GM18499 (cell line): ENCODE data around the gene GCA.

Source experiments
- ATAC-seq: cut with Tn5 transposase; IDR thresholded peaks from one replicate; pipeline ENCODE4 v1.9.1; 2021; ENCODE audit warnings: moderate number of reproducible peaks; ENCODE audit not compliant: insufficient read depth, unreplicated experiment

The GCA gene

GRCh38 chr2:162343824-162344616, at the start of gene GCA:
TSS of gene GCA (plus strand) at chr2:162344132. CDS start at chr2:162344249, 117 bp downstream.
- peak; percentile 96 for ATAC-seq

- no peak for ATAC-seq
Measured at GRCh38 chr2:162295009-162295408, 48.9 kb upstream of the GCA start.

GRCh38 chr2:162297925-162298552, 45.9 kb upstream of the GCA start:
- ATAC-seq = peak; percentile 36

- ATAC-seq = no peak
Measured at GRCh38 chr2:162298669-162299335, 45.1 kb upstream of the GCA start.

GRCh38 chr2:162300266-162300665, 43.7 kb upstream of the GCA start:
- no peak for ATAC-seq

- ATAC-seq = peak; percentile 69
Measured at GRCh38 chr2:162301151-162301804, 42.7 kb upstream of the GCA start.

GRCh38 chr2:162301877-162302276, 42.1 kb upstream of the GCA start:
- ATAC-seq = no peak

- ATAC-seq = no peak
Measured at GRCh38 chr2:162305901-162306300, 38.0 kb upstream of the GCA start.

GRCh38 chr2:162308747-162309503, 35.0 kb upstream of the GCA start:
- ATAC-seq = peak; percentile 50

- ATAC-seq = no peak
Measured at GRCh38 chr2:162312853-162313252, 31.1 kb upstream of the GCA start.

GRCh38 chr2:162315938-162316337, 28.0 kb upstream of the GCA start:
- no peak for ATAC-seq

- ATAC-seq = no peak
Measured at GRCh38 chr2:162316590-162316989, 27.3 kb upstream of the GCA start.

GRCh38 chr2:162317058-162317742, 26.7 kb upstream of the GCA start:
- ATAC-seq = no peak

- peak; percentile 2 for ATAC-seq
Measured at GRCh38 chr2:162317861-162318327, 26.0 kb upstream of the GCA start.

- peak; percentile 70 for ATAC-seq
Measured at GRCh38 chr2:162318328-162319180, 25.4 kb upstream of the GCA start, which contains the start of gene IFIH1. TSS of gene IFIH1 (minus strand) at chr2:162318684. CDS start at chr2:162318307, 377 bp downstream.

GRCh38 chr2:162320864-162321517, 22.9 kb upstream of the GCA start:
- ATAC-seq = no peak

- no peak for ATAC-seq
Measured at GRCh38 chr2:162324953-162325352, 19.0 kb upstream of the GCA start.
